GM12891 (cell line): Measurements from ENCODE around the gene USP7.

Source experiments
- PAX5 ChIP-seq: IDR thresholded peaks from 2 replicates; pipeline ENCODE4 v1.6.1; 2011; ENCODE audit warnings: low read length, moderate library complexity, mild to moderate bottlenecking; ENCODE audit not compliant: insufficient read depth, severe bottlenecking
- POLR2A ChIP-seq: IDR thresholded peaks from 2 replicates; pipeline ENCODE4 v1.6.1; 2011; ENCODE audit warnings: low read depth, low read length, control low read depth
- POLR2AphosphoS5 ChIP-seq: IDR thresholded peaks from 2 replicates; pipeline ENCODE4 v1.6.1; 2011; ENCODE audit warnings: low read depth, low read length, control low read depth
- SPI1 ChIP-seq: IDR thresholded peaks from 2 replicates; pipeline ENCODE4 v1.6.1; 2011; ENCODE audit warnings: low read depth, low read length, control low read depth

GRCh38 chr16:8982816-8983215 lies 19.1 kb upstream of the USP7 start:
- TF ChIP-seq SPI1 = no peak
- TF ChIP-seq POLR2AphosphoS5 = no peak
- TF ChIP-seq PAX5 = no peak
- no peak for TF ChIP-seq POLR2A
